VCaP (cell line): Measurements from ENCODE around the gene ADM5.
"Not testable (repeated sequence)": the region's sequence is repeated elsewhere in the genome, so short reads cannot be mapped to it uniquely, and the experiment has no call there.

Source experiments
- H3K27ac ChIP-seq: fragments of 450-650 bp; 2 replicates; pipeline ENCODE4 v1.5.1; 2017
- TF ChIP-seq, protein P1 (sequence below): fragments of 450-650 bp; conservative IDR thresholded peaks from 2 replicates; pipeline ENCODE4 v1.5.1; 2017; ENCODE audit warnings: mild to moderate bottlenecking, moderate library complexity

The ADM5 gene

GRCh38 chr19:49713236-49713845, 23.9 kb downstream of the ADM5 start:
- TF ChIP-seq, protein P1, sequence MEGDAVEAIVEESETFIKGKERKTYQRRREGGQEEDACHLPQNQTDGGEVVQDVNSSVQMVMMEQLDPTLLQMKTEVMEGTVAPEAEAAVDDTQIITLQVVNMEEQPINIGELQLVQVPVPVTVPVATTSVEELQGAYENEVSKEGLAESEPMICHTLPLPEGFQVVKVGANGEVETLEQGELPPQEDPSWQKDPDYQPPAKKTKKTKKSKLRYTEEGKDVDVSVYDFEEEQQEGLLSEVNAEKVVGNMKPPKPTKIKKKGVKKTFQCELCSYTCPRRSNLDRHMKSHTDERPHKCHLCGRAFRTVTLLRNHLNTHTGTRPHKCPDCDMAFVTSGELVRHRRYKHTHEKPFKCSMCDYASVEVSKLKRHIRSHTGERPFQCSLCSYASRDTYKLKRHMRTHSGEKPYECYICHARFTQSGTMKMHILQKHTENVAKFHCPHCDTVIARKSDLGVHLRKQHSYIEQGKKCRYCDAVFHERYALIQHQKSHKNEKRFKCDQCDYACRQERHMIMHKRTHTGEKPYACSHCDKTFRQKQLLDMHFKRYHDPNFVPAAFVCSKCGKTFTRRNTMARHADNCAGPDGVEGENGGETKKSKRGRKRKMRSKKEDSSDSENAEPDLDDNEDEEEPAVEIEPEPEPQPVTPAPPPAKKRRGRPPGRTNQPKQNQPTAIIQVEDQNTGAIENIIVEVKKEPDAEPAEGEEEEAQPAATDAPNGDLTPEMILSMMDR: no peak
- peak overlapping the region; percentile 70 for H3K27ac ChIP-seq

- TF ChIP-seq, protein P1: no peak
- no peak overlapping the region for H3K27ac ChIP-seq
Observed at GRCh38 chr19:49716154-49716553, 26.8 kb downstream of the ADM5 start.

GRCh38 chr19:49718511-49718910, 29.1 kb downstream of the ADM5 start:
- H3K27ac ChIP-seq: no peak overlapping the region
- TF ChIP-seq, protein P1: no peak

- TF ChIP-seq, protein P1: no peak
- H3K27ac ChIP-seq: no peak overlapping the region
Observed at GRCh38 chr19:49718991-49719390, 29.6 kb downstream of the ADM5 start.

GRCh38 chr19:49719420-49719819, 30.0 kb downstream of the ADM5 start:
- H3K27ac ChIP-seq: not testable (repeated sequence)

- TF ChIP-seq, protein P1: no peak
- H3K27ac ChIP-seq: no peak overlapping the region
Observed at GRCh38 chr19:49727217-49728030, 38.0 kb downstream of the ADM5 start.

GRCh38 chr19:49730166-49730565, 40.8 kb downstream of the ADM5 start:
- TF ChIP-seq, protein P1: no peak
- no peak overlapping the region for H3K27ac ChIP-seq

DNA sequence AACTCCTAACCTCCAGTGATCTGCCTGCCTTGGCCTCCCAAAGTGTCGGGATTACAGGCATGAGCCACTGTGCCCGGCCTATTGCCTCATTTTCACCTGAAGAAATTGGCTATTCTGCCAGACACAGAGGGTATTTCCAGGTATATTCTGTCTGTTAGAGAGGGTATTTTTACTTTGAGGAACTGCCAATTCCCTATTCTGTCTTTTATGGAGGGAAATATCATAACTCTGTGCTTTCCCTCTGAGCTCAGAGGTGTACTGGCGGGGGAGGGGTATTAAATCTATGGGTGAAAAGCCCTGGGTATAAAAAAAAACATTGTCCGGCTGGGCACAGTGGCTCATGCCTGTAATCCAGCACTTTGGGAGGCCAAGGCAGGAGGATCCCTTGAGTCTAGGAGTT, 48.9 kb downstream of the ADM5 start:
- H3K27ac ChIP-seq: no peak overlapping the region
- TF ChIP-seq, protein P1: no peak
